Measurements from ENCODE around the gene FRMD4A.
"Not testable (repeated sequence)": the region's sequence is repeated elsewhere in the genome, so short reads cannot be mapped to it uniquely, and the experiment has no call there.

FRMD4A gene

GRCh38 chr10:13955409-13956068 lies 375.2 kb downstream of the FRMD4A start:
- no peaks in the 10 kb centered on the region for H3K36me3 ChIP-seq (ENCODE audit: low read length)
- H2AFZ ChIP-seq (ENCODE audit: low read depth, low read length, severe bottlenecking) = no peak overlapping the region
- no peaks in the 10 kb centered on the region for H3K9me3 ChIP-seq (ENCODE audit: insufficient read depth, low read length)
- TF ChIP-seq EZH2phosphoT487 (conservative IDR thresholded peaks at IDR 0.05; ENCODE audit: low read length) (no peak), CTCF (IDR thresholded peaks at IDR 0.05; ENCODE audit: insufficient read depth, low read length, poor library complexity, severe bottlenecking) (no peak)
- H3K27me3 ChIP-seq (ENCODE audit: low read length) = no peaks in the 10 kb centered on the region
- H3K9ac ChIP-seq (ENCODE audit: low read length) = no peak overlapping the region
- H3K79me2 ChIP-seq (ENCODE audit: insufficient read depth, low read length) = no peaks in the 10 kb centered on the region
- no peaks in the 10 kb centered on the region for H3K9me2 ChIP-seq (replicated peaks; ENCODE audit: insufficient read depth, low read length)
- no peak overlapping the region for H3K4me3 ChIP-seq (ENCODE audit: insufficient read depth, low read length, poor library complexity, severe bottlenecking)
- H3K27ac ChIP-seq (ENCODE audit: low read depth, low read length) = no peak overlapping the region
- no peaks in the 10 kb centered on the region for H4K20me1 ChIP-seq (ENCODE audit: low read depth, low read length)
- H3K4me2 ChIP-seq (ENCODE audit: low read depth, low read length, poor library complexity, severe bottlenecking) = no peak overlapping the region
- H3F3A ChIP-seq (ENCODE audit: insufficient read depth) = no peaks in the 10 kb centered on the region

- not testable (repeated sequence) for H3K4me2 ChIP-seq (ENCODE audit: low read depth, low read length, poor library complexity, severe bottlenecking); H2AFZ ChIP-seq (ENCODE audit: low read depth, low read length, severe bottlenecking); H3K27me3 ChIP-seq (ENCODE audit: low read length); H3K9ac ChIP-seq (ENCODE audit: low read length); H3K9me2 ChIP-seq (replicated peaks; ENCODE audit: insufficient read depth, low read length); H3K27ac ChIP-seq (ENCODE audit: low read depth, low read length); H3K79me2 ChIP-seq (ENCODE audit: insufficient read depth, low read length); H3K9me3 ChIP-seq (ENCODE audit: insufficient read depth, low read length); H3K36me3 ChIP-seq (ENCODE audit: low read length); H3K4me3 ChIP-seq (ENCODE audit: insufficient read depth, low read length, poor library complexity, severe bottlenecking); H4K20me1 ChIP-seq (ENCODE audit: low read depth, low read length); H3F3A ChIP-seq (ENCODE audit: insufficient read depth)
These were observed 376.5 kb downstream of the FRMD4A start for GRCh38 chr10:13954195-13954594.

- Histone ChIP-seq H3K9me2 (replicated peaks; ENCODE audit: insufficient read depth, low read length) (no peaks in the 10 kb centered on the region), H3K4me2 (ENCODE audit: low read depth, low read length, poor library complexity, severe bottlenecking) (no peak overlapping the region), H2AFZ (ENCODE audit: low read depth, low read length, severe bottlenecking) (no peak overlapping the region), H4K20me1 (ENCODE audit: low read depth, low read length) (no peaks in the 10 kb centered on the region), H3K9me3 (ENCODE audit: insufficient read depth, low read length) (no peaks in the 10 kb centered on the region), H3K27me3 (ENCODE audit: low read length) (no peaks in the 10 kb centered on the region), H3K9ac (ENCODE audit: low read length) (no peak overlapping the region), H3K4me3 (ENCODE audit: insufficient read depth, low read length, poor library complexity, severe bottlenecking) (no peak overlapping the region), H3F3A (ENCODE audit: insufficient read depth) (no peaks in the 10 kb centered on the region), H3K27ac (ENCODE audit: low read depth, low read length) (no peak overlapping the region), H3K36me3 (ENCODE audit: low read length) (no peaks in the 10 kb centered on the region), H3K79me2 (ENCODE audit: insufficient read depth, low read length) (no peaks in the 10 kb centered on the region)
- no peak for TF ChIP-seq CTCF (IDR thresholded peaks at IDR 0.05; ENCODE audit: insufficient read depth, low read length, poor library complexity, severe bottlenecking)
- no peak for TF ChIP-seq EZH2phosphoT487 (conservative IDR thresholded peaks at IDR 0.05; ENCODE audit: low read length)
These were observed 377.4 kb downstream of the FRMD4A start for GRCh38 chr10:13953371-13953770.

DNA sequence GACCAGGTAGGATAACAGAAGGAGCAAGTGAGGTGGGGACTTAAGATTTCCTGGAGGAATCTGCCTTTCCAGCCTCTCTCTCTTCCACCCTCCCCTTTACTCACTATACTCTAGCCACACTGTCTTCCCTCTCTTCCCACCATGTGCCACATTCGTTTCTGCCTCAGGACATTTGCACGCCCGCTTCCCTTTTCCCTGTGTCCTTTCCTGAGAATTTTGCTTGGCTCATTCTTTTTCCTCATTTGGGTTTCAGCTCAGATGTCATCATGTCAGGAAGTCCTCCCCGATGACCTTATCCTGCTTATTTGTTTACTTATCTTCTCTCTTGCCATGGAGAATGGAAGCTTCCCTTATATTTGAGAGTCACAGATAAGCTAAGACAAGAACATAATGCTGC lies 380.2 kb downstream of the FRMD4A start:
- no peaks in the 10 kb centered on the region for H3K9me2 ChIP-seq (replicated peaks; ENCODE audit: insufficient read depth, low read length)
- H3F3A ChIP-seq (ENCODE audit: insufficient read depth) = no peaks in the 10 kb centered on the region
- no peak overlapping the region for H3K4me3 ChIP-seq (ENCODE audit: insufficient read depth, low read length, poor library complexity, severe bottlenecking)
- H3K9ac ChIP-seq (ENCODE audit: low read length) = no peak overlapping the region
- TF ChIP-seq EZH2phosphoT487 (conservative IDR thresholded peaks at IDR 0.05; ENCODE audit: low read length) (no peak), CTCF (IDR thresholded peaks at IDR 0.05; ENCODE audit: insufficient read depth, low read length, poor library complexity, severe bottlenecking) (no peak)
- H3K79me2 ChIP-seq (ENCODE audit: insufficient read depth, low read length) = no peaks in the 10 kb centered on the region
- no peaks in the 10 kb centered on the region for H3K36me3 ChIP-seq (ENCODE audit: low read length)
- H3K4me2 ChIP-seq (ENCODE audit: low read depth, low read length, poor library complexity, severe bottlenecking) = no peak overlapping the region
- H3K27ac ChIP-seq (ENCODE audit: low read depth, low read length) = no peak overlapping the region
- no peaks in the 10 kb centered on the region for H4K20me1 ChIP-seq (ENCODE audit: low read depth, low read length)
- no peaks in the 10 kb centered on the region for H3K27me3 ChIP-seq (ENCODE audit: low read length)
- H3K9me3 ChIP-seq (ENCODE audit: insufficient read depth, low read length) = no peaks in the 10 kb centered on the region
- no peak overlapping the region for H2AFZ ChIP-seq (ENCODE audit: low read depth, low read length, severe bottlenecking)

Data from SU-DHL-6 (cell line).